DMS153 treated with DMSO at 0.1 percent for 48 hours (cell line): ENCODE results near the gene ADCY1.
"Not testable (repeated sequence)": the region's sequence is repeated elsewhere in the genome, so short reads cannot be mapped to it uniquely, and the experiment has no call there.

Experiments
- DNase-seq: peaks from one replicate; lab custom pipeline; 2025; ENCODE audit not compliant: unreplicated experiment; lab: John Stamatoyannopoulos, UW

ADCY1 gene

DNA sequence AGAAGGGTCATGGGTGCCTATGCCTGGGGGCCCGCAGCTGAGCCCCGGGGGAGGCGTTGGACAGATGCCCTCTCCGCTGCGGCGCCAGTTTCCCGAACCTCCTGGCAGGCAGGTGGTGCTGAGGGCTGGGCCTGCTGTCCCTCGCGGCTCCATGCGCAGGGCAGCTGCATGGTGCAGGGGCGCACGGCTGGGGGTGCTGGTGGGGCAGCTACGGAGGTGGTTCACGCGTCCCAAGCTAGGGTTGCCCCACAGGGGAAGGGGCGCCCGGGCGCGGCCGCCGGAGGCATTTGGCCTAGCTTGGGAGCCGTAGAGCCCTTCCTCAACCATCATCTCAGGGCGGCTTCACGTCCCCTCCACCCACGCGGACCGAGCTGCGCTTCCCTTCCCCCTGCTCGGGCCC, 152.7 kb downstream of the ADCY1 start:
- DNase-seq, result no peak

DNA sequence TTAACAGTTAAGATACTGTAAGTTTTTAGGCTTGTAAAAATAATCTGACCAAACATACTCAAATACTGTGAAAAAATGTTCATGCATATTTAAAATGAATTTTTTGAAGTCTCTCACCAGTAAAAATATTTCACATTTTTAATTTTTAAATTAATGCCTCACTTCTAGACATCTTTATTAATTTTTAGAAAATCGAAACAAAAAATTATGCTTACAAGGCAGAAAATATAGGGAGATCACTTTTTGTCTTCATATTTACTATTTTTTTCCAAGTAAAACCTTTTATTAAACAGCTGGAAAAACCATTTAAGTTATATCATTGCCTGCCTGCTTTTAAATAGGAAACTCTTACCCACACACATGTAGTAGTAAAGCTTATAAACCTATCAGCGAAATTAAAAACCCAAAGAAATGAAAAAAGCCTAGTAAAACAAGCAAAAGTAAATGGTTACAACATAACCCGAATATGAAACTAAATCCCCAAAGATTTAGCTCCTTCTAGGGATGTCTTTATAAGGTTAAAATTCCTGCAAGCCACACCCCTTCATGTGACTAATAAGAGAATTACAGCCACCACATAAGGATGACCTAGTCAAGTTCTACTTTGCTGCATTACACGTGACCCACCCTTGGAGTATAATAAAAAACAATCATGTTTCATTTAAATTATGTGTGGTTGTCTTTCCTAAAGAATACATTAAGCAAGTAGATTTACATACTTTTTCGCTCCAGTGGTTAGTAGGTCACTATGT, 157.7 kb downstream of the ADCY1 start:
- DNase-seq, result not testable (repeated sequence)

DNA sequence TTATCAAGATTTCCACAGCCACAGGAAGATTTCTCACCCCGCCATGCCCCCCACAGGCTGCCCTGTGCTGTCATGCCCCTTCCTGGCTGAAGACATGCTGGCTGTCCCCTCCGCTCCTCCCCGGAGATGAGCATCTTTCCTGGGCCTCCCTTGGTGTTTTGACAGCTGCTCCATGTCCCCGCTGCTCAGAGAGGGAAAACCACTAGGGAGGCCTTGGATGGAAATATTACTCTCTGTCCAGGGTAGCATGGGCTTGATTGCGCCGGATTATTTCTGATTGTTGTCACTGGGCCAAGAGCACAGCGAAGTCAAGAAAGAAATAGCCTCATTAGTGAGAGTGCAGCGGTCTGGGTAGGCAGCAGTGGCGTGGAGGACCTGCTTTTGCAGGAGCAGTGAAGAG, 164.8 kb downstream of the ADCY1 start:
- not testable (repeated sequence) for DNase-seq

DNA sequence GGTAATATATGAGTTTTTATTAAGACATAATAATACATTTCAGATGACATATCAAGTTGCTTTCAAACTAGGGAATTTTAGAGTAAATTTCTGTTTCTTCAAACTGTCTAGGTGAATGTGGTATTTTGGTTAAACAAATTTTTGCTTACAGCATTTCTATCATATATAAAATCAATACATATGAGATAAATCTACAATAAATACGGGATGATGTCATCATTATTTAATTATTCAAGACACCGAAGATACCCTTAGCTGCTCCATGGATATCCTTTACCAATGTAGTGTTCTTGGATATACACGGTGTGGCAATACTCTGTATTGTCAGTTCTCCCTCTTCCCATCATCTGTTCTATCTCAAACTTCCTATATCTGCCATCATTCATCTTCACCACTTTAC, 166.4 kb downstream of the ADCY1 start:
- DNase-seq, result not testable (repeated sequence)

DNA sequence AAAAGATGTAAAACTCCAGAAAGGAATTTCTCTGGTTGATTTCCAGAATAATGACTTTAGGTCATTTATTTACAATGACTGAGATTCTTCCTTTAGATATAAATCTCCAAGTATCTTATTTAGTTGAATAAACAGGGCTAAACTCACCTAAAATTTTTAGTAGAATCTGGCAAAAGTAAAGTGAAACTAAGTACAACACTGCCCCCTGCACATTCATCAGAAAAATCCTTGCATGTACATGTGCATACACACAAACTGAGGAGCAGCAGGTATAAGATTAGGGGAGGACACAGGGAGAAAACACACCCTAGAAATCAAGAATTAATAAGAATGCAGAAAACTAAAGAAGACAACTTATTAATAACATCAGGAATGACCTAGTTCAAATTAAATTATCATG, 174.8 kb downstream of the ADCY1 start:
- DNase-seq, result not testable (repeated sequence)

DNA sequence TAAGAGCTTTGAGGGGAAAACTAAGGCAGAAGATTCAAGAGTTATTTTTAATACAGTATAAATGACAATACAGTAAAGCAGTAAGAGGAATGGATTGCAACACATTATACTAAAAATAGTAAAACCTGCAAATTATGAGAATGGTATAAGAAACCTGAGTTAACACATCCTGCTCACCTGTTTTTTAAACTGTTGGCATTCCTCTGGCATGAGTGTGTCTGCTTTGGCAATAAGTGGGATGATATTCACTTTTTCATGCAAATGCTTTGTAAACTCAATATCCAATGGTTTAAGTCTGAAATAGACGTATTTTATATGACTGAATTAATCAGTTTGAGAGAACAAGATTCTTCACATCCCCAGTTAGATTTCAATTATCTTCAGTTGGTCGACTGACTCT, 177.2 kb downstream of the ADCY1 start:
- not testable (repeated sequence) for DNase-seq

DNA sequence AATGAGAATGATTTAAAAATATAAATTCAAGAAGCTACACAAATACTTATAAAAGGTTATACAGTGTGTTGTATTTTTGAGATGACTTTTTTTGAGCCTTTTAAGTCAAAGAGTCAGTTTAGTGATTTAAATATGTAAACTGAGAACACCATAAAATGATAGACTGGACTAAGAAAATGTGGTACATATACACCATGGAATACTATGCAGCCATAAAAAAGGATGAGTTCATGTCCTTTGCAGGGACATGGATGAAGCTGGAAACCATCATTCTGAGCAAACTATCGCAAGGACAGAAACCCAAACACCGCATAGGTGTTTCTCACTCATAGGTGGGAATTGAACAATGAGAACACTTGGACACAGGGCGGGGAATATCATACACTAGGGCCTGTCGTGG, 182.2 kb downstream of the ADCY1 start:
- DNase-seq, result not testable (repeated sequence)

DNA sequence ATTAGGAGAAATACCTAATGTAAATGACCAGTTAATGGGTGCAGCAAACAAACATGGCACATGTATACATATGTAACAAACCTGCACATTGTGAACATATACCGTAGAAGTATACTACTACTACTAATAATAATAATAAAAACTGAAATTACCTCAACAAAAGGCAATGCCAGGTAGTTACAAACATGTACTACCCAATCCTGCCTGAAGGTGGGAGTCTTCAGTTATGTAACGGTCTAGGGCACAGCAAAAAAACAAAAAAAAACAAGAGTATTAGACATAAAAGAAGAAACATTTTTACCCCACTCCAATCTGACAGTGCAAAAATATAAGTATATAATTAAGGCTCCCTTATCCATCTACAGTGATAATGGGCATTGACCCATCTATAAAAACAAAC, 182.6 kb downstream of the ADCY1 start:
- not testable (repeated sequence) for DNase-seq

DNA sequence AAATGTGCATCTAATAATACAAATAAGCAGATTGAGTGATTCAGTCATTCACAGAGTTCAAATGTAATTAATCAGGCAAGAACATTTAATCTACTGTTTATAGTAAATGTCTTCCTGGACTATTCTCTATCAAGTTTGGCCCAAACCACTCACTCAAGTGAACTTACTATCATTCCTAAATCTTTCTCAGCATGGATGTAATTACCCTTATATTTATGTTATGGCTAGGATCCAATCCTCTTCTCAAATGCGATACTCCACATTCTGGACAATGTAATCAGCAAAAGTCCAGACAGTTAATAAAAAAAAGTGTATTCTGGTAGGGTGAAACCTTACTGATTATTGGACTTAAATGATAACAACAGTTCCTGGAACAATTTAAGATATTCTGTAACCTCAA, 185.3 kb downstream of the ADCY1 start:
- not testable (repeated sequence) for DNase-seq

DNA sequence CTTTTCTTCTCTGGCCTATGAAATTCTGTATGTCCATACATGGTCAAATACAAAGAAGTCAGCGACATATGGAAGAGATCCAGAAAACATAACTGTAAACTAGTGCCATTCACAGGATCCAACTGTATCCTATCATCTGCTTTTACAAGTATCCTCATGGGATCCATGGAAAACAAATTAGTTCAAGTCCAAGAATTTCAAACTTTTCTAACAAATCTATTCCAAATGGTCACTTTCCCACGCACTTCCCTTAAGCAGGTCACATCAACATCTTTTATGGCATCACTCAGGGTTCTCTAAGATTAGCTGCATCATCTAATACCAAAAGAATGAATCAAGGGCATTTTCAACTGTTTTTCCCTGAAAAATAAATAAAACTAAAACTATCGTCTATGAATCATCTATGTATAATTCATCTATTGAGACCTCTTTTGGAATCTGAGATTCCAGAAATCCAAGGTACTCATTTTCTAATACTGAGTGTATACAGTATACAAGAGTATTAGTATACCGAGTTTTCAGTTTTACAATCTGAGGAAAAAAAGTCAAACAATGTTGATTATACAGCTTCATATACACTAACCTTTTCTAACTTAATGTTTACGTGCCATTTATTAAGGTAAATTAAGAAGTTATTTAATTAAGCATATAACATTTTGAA, 187.5 kb downstream of the ADCY1 start:
- DNase-seq, result not testable (repeated sequence)

DNA sequence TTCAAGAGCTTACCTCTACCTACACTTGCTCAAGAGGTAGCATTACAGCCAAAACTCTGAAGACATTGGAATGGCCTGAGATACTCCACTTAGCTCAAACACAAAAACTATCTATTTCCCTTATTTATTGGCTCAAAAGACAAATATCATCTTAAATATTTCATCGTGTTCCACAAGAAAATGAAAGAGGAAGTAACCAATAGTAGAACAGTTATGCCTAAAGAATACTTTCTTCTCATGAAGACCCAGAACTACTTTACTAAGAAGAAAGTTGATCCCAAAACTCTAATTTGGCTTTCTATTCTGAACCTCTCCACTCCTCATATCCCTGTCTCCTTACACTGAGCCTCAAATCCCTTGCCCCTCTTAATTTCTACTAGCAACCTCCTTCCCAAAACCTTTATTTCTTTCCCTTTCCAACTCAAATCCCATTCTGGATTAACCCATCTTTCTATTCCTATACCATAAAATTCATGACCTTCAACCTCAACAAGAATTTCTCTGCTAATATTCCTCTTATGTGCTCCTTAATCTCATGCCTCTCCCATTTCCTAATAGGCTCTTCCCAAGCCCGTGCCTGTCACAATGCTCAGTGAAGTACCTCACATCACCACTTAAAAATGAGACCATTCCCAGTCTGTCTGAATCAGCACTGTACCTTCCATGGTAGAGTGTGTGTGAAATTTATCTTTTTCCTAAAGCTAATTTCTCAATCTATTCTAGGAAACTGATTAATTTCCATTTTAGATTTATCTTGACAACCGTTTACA, 188.2 kb downstream of the ADCY1 start:
- not testable (repeated sequence) for DNase-seq

DNA sequence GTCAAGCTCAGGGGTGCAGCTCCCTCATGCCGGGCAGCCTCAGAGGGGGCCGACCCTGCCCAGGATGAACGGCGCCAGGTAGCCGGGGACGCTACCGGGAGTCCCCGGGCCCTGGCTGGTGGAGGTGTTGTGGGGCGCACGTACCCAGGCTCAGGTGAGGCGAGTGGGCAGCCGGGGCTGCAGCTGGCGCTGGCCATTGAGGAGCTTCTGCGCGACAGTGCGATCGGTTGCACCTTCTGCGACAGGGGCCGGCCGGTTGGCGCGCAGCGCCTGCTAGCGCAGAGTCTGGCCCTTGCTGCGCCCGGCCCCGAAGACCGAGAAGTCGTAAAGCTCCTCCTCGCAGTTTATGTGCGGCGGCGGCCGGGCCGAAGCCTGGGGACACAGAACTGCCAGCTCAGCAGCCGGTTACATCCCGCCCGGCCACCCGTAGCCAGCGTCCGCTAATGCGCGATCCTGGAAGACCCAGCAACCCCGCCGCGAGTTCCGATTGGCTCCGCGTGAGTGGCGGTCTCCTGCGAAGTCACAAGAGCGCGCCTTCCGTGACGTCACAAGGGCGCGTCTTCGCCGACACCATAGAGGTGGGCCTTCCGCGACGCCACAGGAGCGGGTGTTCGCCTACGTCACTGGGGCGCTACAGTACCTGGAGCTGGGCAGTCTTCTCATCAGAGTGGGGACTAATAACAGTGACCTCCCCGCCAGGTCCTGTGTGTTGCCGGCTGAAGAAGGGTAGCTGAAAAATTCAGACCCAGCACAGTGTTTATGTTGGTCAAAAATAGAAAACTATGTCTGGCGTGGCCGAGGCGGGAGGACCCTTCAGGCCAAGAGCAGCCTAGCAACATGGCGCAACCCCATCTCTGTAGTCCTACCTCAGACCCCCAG, 194.6 kb downstream of the ADCY1 start:
- peak; percentile 91 for DNase-seq

DNA sequence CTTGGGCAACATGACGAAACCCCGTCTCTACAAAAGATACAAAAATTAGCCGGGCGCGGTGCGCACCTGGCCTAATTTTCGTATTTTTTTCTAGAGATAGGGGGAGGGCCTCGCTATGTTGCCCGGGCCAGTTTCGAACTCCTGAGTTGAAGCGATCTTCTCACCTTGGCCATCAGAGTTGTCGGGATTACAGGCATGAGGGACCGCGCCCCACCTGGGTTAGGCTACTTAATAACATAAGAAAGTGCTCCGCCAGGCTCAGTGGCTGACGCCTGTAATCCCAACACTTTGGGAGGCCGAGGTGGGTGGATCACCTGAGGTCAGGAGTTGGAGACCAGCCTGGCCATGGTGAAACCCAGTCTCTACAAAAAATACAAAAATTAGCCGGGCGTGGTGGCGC, 195.5 kb downstream of the ADCY1 start:
- not testable (repeated sequence) for DNase-seq
